ENCODE measurements around the gene GRAMD2B. TPM values are rescaled to one million over a fixed set of nuclear protein-coding genes. Genes with fewer than 3 reads are reported as not detected.
"Not testable (repeated sequence)": the region's sequence is repeated elsewhere in the genome, so short reads cannot be mapped to it uniquely, and the experiment has no call there.

Gene GRAMD2B
- total RNA-seq, 2 donors from 2014 or later = 59.3 to 79.5 TPM

GRCh38 chr5:126435714-126436113 lies 12.5 kb downstream of the GRAMD2B start:
- no peaks in the 10 kb centered on the region for H3K27me3 ChIP-seq (replicated peaks; ENCODE audit: insufficient read depth)
- no peak for TF ChIP-seq CTCF (IDR thresholded peaks at IDR 0.05)
- no peak overlapping the region for H3K27ac ChIP-seq
- H3K4me3 ChIP-seq = no peak overlapping the region
- H3K4me1 ChIP-seq (ENCODE audit: control insufficient read depth in 1 of 2, low read depth in 2 of 2) = peaks cover 12 to 29% of the 10 kb centered on the region in 2 donors
- ATAC-seq (ENCODE audit: insufficient number of reproducible peaks, low FRiP score, low read depth) = no peak
- H3K9me3 ChIP-seq = no peaks in the 10 kb centered on the region
- DNase-seq (ENCODE audit: low spot score) = no peak
- peaks cover 3% of the 10 kb centered on the region for H3K36me3 ChIP-seq

- Histone ChIP-seq H3K36me3 (peaks cover 3% of the 10 kb centered on the region), H3K9me3 (no peaks in the 10 kb centered on the region), H3K27me3 (replicated peaks; ENCODE audit: insufficient read depth) (no peaks in the 10 kb centered on the region), H3K27ac (no peak overlapping the region), H3K4me3 (no peak overlapping the region), H3K4me1 (ENCODE audit: control insufficient read depth in 1 of 2, low read depth in 2 of 2) (peaks cover 19 to 25% of the 10 kb centered on the region in 2 donors)
- DNase-seq (ENCODE audit: low spot score) (no peak), ATAC-seq (ENCODE audit: insufficient number of reproducible peaks, low FRiP score, low read depth) (no peak)
- TF ChIP-seq CTCF (IDR thresholded peaks at IDR 0.05) = no peak
These were observed 14.5 kb downstream of the GRAMD2B start for GRCh38 chr5:126437721-126438120.

GRCh38 chr5:126438267-126438666 lies 15.1 kb downstream of the GRAMD2B start:
- no peak overlapping the region for H3K27ac ChIP-seq

GRCh38 chr5:126438868-126439267 lies 15.7 kb downstream of the GRAMD2B start:
- DNase-seq (ENCODE audit: low spot score) (no peak), ATAC-seq (ENCODE audit: insufficient number of reproducible peaks, low FRiP score, low read depth) (no peak)
- Histone ChIP-seq H3K9me3 (no peaks in the 10 kb centered on the region), H3K4me1 (ENCODE audit: control insufficient read depth in 1 of 2, low read depth in 2 of 2) (peaks cover 11 to 26% of the 10 kb centered on the region in 2 donors), H3K27ac (no peak overlapping the region), H3K27me3 (replicated peaks; ENCODE audit: insufficient read depth) (no peaks in the 10 kb centered on the region), H3K36me3 (peaks cover 3% of the 10 kb centered on the region), H3K4me3 (no peak overlapping the region)
- no peak for TF ChIP-seq CTCF (IDR thresholded peaks at IDR 0.05)

More at GRCh38 chr5:126438267-126438666, 15.1 kb downstream of the GRAMD2B start:
- Histone ChIP-seq H3K4me1 (ENCODE audit: control insufficient read depth in 1 of 2, low read depth in 2 of 2) (peaks cover 16 to 25% of the 10 kb centered on the region in 2 donors), H3K27me3 (replicated peaks; ENCODE audit: insufficient read depth) (no peaks in the 10 kb centered on the region), H3K9me3 (no peaks in the 10 kb centered on the region), H3K36me3 (peaks cover 3% of the 10 kb centered on the region), H3K4me3 (no peak overlapping the region)
- no peak for TF ChIP-seq CTCF (IDR thresholded peaks at IDR 0.05)
- ATAC-seq (ENCODE audit: insufficient number of reproducible peaks, low FRiP score, low read depth) (no peak), DNase-seq (ENCODE audit: low spot score) (no peak)

GRCh38 chr5:126439724-126440123 lies 16.5 kb downstream of the GRAMD2B start:
- H3K4me3 ChIP-seq, H3K27ac ChIP-seq: not testable (repeated sequence)

GRCh38 chr5:126441230-126441629 lies 18.0 kb downstream of the GRAMD2B start:
- no peak overlapping the region for H3K4me3 ChIP-seq
- no peak overlapping the region for H3K27ac ChIP-seq
- peaks cover 3% of the 10 kb centered on the region for H3K36me3 ChIP-seq

More at GRCh38 chr5:126439724-126440123, 16.5 kb downstream of the GRAMD2B start:
- not testable (repeated sequence) for H3K9me3 ChIP-seq; ATAC-seq (ENCODE audit: insufficient number of reproducible peaks, low FRiP score, low read depth); DNase-seq (ENCODE audit: low spot score); H3K36me3 ChIP-seq; H3K27me3 ChIP-seq (replicated peaks; ENCODE audit: insufficient read depth)
- peaks cover 11 to 31% of the 10 kb centered on the region in 2 donors for H3K4me1 ChIP-seq (ENCODE audit: control insufficient read depth in 1 of 2, low read depth in 2 of 2)

More at GRCh38 chr5:126441230-126441629, 18.0 kb downstream of the GRAMD2B start:
- Histone ChIP-seq H3K9me3 (no peaks in the 10 kb centered on the region), H3K27me3 (replicated peaks; ENCODE audit: insufficient read depth) (no peaks in the 10 kb centered on the region), H3K4me1 (ENCODE audit: control insufficient read depth in 1 of 2, low read depth in 2 of 2) (peaks cover 11 to 26% of the 10 kb centered on the region in 2 donors)
- ATAC-seq (ENCODE audit: insufficient number of reproducible peaks, low FRiP score, low read depth) (no peak), DNase-seq (ENCODE audit: low spot score) (no peak)
- TF ChIP-seq CTCF (IDR thresholded peaks at IDR 0.05) = no peak
